GM12878 (cell line): Measurements from ENCODE around the gene LAMB1. TPM values are rescaled to one million over a fixed set of nuclear protein-coding genes. Genes with fewer than 3 reads are reported as not detected.
"Not testable (repeated sequence)": the region's sequence is repeated elsewhere in the genome, so short reads cannot be mapped to it uniquely, and the experiment has no call there.

Experiments
- ATAC-seq: fragments of 200-7000 bp; cut with Tn5 transposase; 3 replicates; pipeline ENCODE4 v1.9.1; 2020; ENCODE audit warnings: mild to moderate bottlenecking, moderate library complexity
- BruUV-seq: library from RNA; stranded (reverse); fragments of 400-500 nt; replicated peaks from 2 replicates; lab custom pipeline; 2021; lab: Mats Ljungman, UMichigan
- CTCF ChIA-PET: fragments of 300-600 bp; sonication (Branson Sonifier 250); formaldehyde crosslinking; extraction: SDS; loops from one replicate; lab custom pipeline; 2021; ENCODE audit warnings: inconsistent platforms; lab: Yijun Ruan, JAX
- POLR2A ChIA-PET: fragments of 350-600 bp; formaldehyde crosslinking; extraction: SDS; loops from one replicate; lab custom pipeline; 2021; ENCODE audit warnings: inconsistent platforms; lab: Charles Lee
- RAD21 ChIA-PET: fragments of 300-600 bp; sonication (Branson Sonifier 250); formaldehyde crosslinking; loops from one replicate; lab custom pipeline; 2023; ENCODE audit warnings: antibody characterized with exemption; ENCODE audit not compliant: unreplicated experiment; lab: Charles Lee
- SMC1A ChIA-PET: fragments of 300-600 bp; sonication (Branson Sonifier 250); formaldehyde crosslinking; loops from one replicate; lab custom pipeline; 2023; ENCODE audit not compliant: unreplicated experiment, uncharacterized antibody; lab: Charles Lee
- DNase-seq: peaks from one replicate; pipeline ENCODE4 v3.0.0-alpha.2; 2011; ENCODE audit warnings: low read depth, low spot score
- FAIRE-seq: peaks from 3 replicates; lab custom pipeline; 2011; peaks lifted over from hg19 to GRCh38; lab: Jason Lieb, UNC
- H2AFZ ChIP-seq: 2 replicates; pipeline ENCODE4 v1.6.0; 2011; ENCODE audit warnings: low read depth, low read length, control low read depth; ENCODE audit not compliant: control insufficient read depth
- H3K27ac ChIP-seq: 2 replicates; pipeline ENCODE4 v1.5.1; 2011; ENCODE audit warnings: control low read depth; ENCODE audit not compliant: control insufficient read depth, insufficient read depth
- H3K27me3 ChIP-seq, 2 experiments: replicated peaks in 1 of 2; 2 replicates each; pipeline versions ENCODE4 v1.6.0 to v1.6.1; 2011; ENCODE audit warnings: low read length in 1 of 2; ENCODE audit not compliant: control insufficient read depth in 2 of 2, insufficient read depth in 2 of 2
- H3K36me3 ChIP-seq, 2 experiments: 2 replicates each; pipeline ENCODE4 v1.5.1; 2011; ENCODE audit warnings: low read length in 1 of 2; ENCODE audit not compliant: control insufficient read depth in 2 of 2, insufficient read depth in 2 of 2
- H3K4me1 ChIP-seq: 2 replicates; pipeline ENCODE4 v1.6.1; 2011; ENCODE audit warnings: mild to moderate bottlenecking, low read length, moderate library complexity, mixed read lengths; ENCODE audit not compliant: control insufficient read depth, insufficient read depth
- H3K4me2 ChIP-seq: 2 replicates; pipeline ENCODE4 v1.6.0; 2011; ENCODE audit warnings: control low read depth; ENCODE audit not compliant: control insufficient read depth, insufficient read depth
- H3K4me3 ChIP-seq: fragments of 200-600 bp; sonication (generic); 2 replicates; pipeline ENCODE4 v1.5.1; 2016
- H3K79me2 ChIP-seq: 2 replicates; pipeline ENCODE4 v1.6.0; 2011; ENCODE audit warnings: low read length; ENCODE audit not compliant: control insufficient read depth, insufficient read depth
- H3K9ac ChIP-seq: 2 replicates; pipeline ENCODE4 v1.8.0; 2011; ENCODE audit warnings: low read length, control low read depth, mixed read lengths; ENCODE audit not compliant: control insufficient read depth, insufficient read depth
- H3K9me3 ChIP-seq: replicated peaks from 3 replicates; pipeline ENCODE4 v1.5.1; 2011; ENCODE audit warnings: mild to moderate bottlenecking, low read length; ENCODE audit not compliant: control insufficient read depth, insufficient read depth
- H4K20me1 ChIP-seq: 2 replicates; pipeline ENCODE4 v1.6.0; 2011; ENCODE audit not compliant: control insufficient read depth, insufficient read depth
- ATF7 ChIP-seq: fragments of 450-650 bp; IDR thresholded peaks from 2 replicates; pipeline ENCODE4 v1.6.1; 2016; ENCODE audit warnings: low read depth, mild to moderate bottlenecking
- STAT3 ChIP-seq: IDR thresholded peaks from 2 replicates; pipeline ENCODE4 v1.6.1; 2011; ENCODE audit warnings: low read depth, low read length, improper control_type of control experiment
- ZNF384 ChIP-seq: IDR thresholded peaks from 2 replicates; pipeline ENCODE4 v1.6.1; 2012; ENCODE audit warnings: low read depth, mild to moderate bottlenecking, low read length, improper control_type of control experiment, borderline replicate concordance
- ZSCAN29 ChIP-seq: fragments of 450-650 bp; IDR thresholded peaks from 2 replicates; pipeline ENCODE4 v1.6.1; 2017; ENCODE audit warnings: mild to moderate bottlenecking, moderate library complexity
- WGBS: methylation state at CpG from one replicate; pipeline ENCODE4 v1.1.6; 2016; ENCODE audit warnings: low lambda C conversion rate; ENCODE audit not compliant: insufficient replicate concordance, insufficient coverage; ENCODE audit errors: missing lambda C conversion rate; 5-methylcytosine and 5-hydroxymethylcytosine counted together
- in situ Hi-C: fragments of 300-500 bp; cut with MboI; formaldehyde crosslinking; loops from 9 replicates; pipeline ENCODE4 v1.14.3; 2018; ENCODE audit warnings: mixed read lengths
- intact Hi-C: fragments of 100-400 bp; cut with micrococcal nuclease; formaldehyde crosslinking; loops from one replicate; pipeline ENCODE4 v1.14.2; 2022; ENCODE audit not compliant: unreplicated experiment
- polyA plus RNA-seq, 11 experiments: library from polyadenylated mRNA; depleted of rRNA in 4 of 11; unstranded in 6 of 11; stranded (reverse) in 5 of 11; fragments of >200 nt; fragmentation: Nextera tagmentation in 4 of 11; fragmentation: Illumina TruSeq in 1 of 11; extraction: Ambion mirVana in 4 of 11; extraction: Trizol in 1 of 11; gene quantifications; 1 replicate in 1 of 11; 2 replicates in 10 of 11; pipeline versions ENCODE4 v1.2.1 to v1.2.3, GENCODE V29; 2011 to 2016; ENCODE audit warnings: inconsistent platforms in 2 of 11, missing spikeins in 2 of 11, low read depth in 1 of 11
- total RNA-seq, 4 experiments: library from RNA; depleted of rRNA in 3 of 4; stranded (reverse); fragments of >200 nt in 3 of 4; fragmentation: Illumina TruSeq in 1 of 4; extraction: Trizol in 1 of 4; gene quantifications; 2 replicates each; pipeline versions ENCODE4 v1.2.1 to v1.2.3, GENCODE V29; 2013 to 2021

LAMB1 gene
- total and polyA plus RNA-seq, 10 of the 15 experiments (the other 5 are each of a cell fraction or from before 2014, with no cell fraction given): 0.05 to 2.2 (median 1.2) TPM; not detected in 4

DNA sequence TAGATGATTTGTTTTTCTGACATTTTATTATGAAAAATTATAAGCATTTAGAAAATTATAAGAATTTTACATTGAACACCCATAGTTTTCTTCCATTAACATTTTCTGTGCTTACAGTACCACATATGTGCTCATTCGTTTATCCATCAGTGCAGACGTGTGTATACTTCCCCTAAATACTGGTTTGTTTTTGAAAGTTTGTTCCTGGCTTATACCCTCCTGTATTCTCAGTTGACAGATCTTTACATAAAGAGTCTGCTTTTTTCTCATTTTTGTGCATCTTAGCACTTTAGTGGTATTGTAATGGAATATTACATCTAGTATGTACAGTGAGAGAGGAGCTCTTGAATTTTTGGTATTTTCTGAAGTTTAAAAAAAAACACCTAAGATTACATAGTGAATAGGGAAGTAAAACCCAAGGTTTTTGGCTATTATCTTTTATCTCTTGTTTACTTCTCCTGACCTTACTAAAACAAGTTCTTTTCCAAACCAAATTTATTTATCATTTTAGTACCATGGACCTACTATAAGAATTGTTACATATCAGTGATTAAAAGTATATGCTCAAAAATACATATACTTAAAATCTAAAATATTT is 103.9 kb downstream of the LAMB1 start:
- peak overlapping the region; percentile 33; the same call in 1 of the 2 replicates for H3K4me2 ChIP-seq

DNA sequence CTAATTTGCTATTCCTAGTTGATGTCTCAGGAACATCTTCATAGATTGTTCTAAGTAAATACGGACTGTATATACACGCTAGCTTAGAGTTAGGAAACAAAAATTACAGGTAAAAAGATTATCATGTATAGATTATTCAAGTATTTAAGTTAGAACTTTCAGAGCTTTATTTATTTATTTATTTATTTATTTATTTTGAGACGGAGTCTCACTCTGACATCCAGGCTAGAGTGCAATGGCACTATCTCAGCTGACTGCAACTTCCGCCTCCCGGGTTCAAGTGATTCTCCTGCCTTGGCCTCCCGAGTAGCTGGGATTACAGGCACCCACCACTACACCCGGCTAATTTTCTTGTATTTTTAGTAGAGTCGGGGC is 110.6 kb downstream of the LAMB1 start:
- BruUV-seq, FAIRE-seq, DNase-seq, RAD21 ChIA-PET, ATAC-seq, intact Hi-C loops, H3K36me3 ChIP-seq, in situ Hi-C loops, H3K9me3 ChIP-seq, H3K27me3 ChIP-seq, H3K4me1 ChIP-seq, H2AFZ ChIP-seq, H4K20me1 ChIP-seq: not testable (repeated sequence)
- peak overlapping the region; percentile 91 for H3K4me3 ChIP-seq
- ChIA-PET POLR2A (interaction anchor here (1.1 kb wide), 1 partner anchor 724 kb away, joined by 3 read pairs; no protein-coding TSS in a partner anchor), SMC1A (interaction anchor here (1.0 to 1.5 kb wide), 4 partner anchors 9 to 724 kb away, joined by 4 to 6 read pairs (median 6); partner anchors contain the start of gene HBP1), CTCF (interaction anchor here (1.6 to 10.3 kb wide), 3 partner anchors 13 to 149 kb away, joined by 5 to 61 read pairs (median 7); partner anchors contain the start of gene CBLL1)
- peak overlapping the region; percentile 78 for H3K4me2 ChIP-seq
- 86% methylated on average over 8 of the region's 8 CpGs for WGBS
- H3K79me2 ChIP-seq: peaks cover 58% of the 10 kb centered on the region
- H3K27ac ChIP-seq: peak overlapping the region; percentile 73; the same call in 1 of the 2 replicates
- peak overlapping the region; percentile 78; the same call in 1 of the 2 replicates for H3K9ac ChIP-seq

More for the DNA sequence above, 103.9 kb downstream of the LAMB1 start:
- DNase-seq (no peak), FAIRE-seq (no peak), ATAC-seq (peak; percentile 56)
- Histone ChIP-seq H3K79me2 (peaks cover 54% of the 10 kb centered on the region), H3K27me3 (no peaks in the 10 kb centered on the region), H4K20me1 (no peaks in the 10 kb centered on the region), H3K9me3 (no peaks in the 10 kb centered on the region; the same call in 2 of the 3 replicates), H3K36me3 (peaks cover 0 to 13% of the 10 kb centered on the region in 2 experiments; a peak in 2 of 4 replicates), H3K27ac (no peak overlapping the region), H3K9ac (no peak overlapping the region), H3K4me3 (no peak overlapping the region), H3K4me1 (no peaks in the 10 kb centered on the region), H2AFZ (no peak overlapping the region)
- no TSS peak for BruUV-seq
- TF ChIP-seq ZNF384: peak; percentile 24; the same call in 1 of the 2 replicates
- TF ChIP-seq ZSCAN29: peak; percentile 67; the same call in 1 of the 2 replicates
- TF ChIP-seq ATF7: peak; percentile 22; the same call in 1 of the 2 replicates
- no peak for TF ChIP-seq STAT3
- SMC1A ChIA-PET: interaction anchor here (1.0 to 3.1 kb wide), 4 partner anchors 8 to 25 kb away, joined by 3 to 12 read pairs (median 8); partner anchors contain the start of gene DLD
- RAD21 ChIA-PET: interaction anchor here (1.4 to 1.5 kb wide), 2 partner anchors 18 to 118 kb away, joined by 3 to 4 read pairs; no protein-coding TSS in a partner anchor
- 34% methylated on average over 2 of the region's 2 CpGs for WGBS
- CTCF ChIA-PET: no interaction called here
- POLR2A ChIA-PET: interaction anchor here (0.6 to 1.2 kb wide), 3 partner anchors 10 to 197 kb away, joined by 3 to 11 read pairs (median 6); no protein-coding TSS in a partner anchor
- intact Hi-C loops (no loop called here), in situ Hi-C loops (no loop called here)
